Retina (tissue), 1 donor: ENCODE measurements around the gene GRID2.

ENCODE experiments used
- DNase-seq: peaks from one replicate; pipeline ENCODE4 v3.0.0-alpha.2; 2016

Gene GRID2

DNA sequence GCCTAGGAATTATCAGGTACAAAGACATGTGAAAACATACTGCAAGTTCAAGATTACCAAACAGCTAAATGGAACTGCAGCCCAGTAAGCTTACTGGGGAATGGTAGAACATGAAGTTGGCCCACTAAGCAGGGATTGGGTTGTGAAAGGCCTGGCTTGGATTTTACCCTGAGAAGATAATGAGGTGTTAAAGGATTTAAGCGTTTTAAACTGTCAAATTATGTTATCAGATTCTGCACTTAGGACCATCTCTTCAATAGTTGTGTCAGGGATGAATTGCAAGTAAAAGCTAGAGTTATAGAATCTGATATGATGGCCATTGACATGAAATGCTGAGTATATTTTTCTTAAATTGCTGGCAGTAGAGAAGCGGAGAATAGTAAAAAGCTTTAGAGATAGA, 225.7 kb downstream of the GRID2 start:
- DNase-seq, result no peak

GRCh38 chr4:92535599-92535998, 231.8 kb downstream of the GRID2 start:
- DNase-seq, result no peak

DNA sequence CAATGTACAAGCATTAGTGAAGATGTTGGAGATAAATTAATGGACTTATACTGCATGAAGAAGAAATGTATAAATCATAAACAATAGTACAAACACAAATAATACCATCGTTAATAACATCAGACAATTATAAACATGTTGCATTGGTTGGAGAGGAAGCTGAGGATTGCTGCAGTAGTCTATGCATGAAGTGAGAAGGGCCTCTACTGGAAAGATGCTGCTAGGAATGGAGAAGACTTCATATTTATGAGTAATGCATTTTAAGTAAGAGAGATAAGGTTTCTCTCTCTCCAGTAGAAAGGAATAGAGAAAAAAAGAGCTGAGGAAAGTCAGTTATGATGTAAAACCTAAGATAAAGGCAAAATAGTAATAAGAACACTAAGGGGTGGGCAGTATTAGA, 247.8 kb downstream of the GRID2 start:
- no peak for DNase-seq

DNA sequence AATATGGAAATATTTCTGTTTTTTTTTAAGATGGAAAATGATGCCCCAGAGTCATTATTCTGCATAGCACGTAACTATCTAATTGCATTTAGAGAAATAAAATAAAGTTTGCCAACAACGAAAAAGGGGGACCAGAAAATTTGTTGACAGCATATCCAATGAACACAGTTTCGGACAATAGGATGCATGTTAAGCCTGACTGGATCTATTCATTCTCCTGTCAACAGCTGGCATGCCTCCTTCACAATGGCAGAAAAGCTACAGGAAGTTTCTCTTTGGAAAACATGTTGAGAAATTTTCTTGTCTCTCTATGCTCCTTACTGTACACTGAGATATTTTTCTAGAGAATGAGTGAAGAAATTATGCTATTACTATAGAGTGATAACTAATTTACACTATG, 262.5 kb downstream of the GRID2 start:
- DNase-seq, result peak; percentile 21

GRCh38 chr4:92580816-92581215, 277.1 kb downstream of the GRID2 start:
- DNase-seq, result no peak

DNA sequence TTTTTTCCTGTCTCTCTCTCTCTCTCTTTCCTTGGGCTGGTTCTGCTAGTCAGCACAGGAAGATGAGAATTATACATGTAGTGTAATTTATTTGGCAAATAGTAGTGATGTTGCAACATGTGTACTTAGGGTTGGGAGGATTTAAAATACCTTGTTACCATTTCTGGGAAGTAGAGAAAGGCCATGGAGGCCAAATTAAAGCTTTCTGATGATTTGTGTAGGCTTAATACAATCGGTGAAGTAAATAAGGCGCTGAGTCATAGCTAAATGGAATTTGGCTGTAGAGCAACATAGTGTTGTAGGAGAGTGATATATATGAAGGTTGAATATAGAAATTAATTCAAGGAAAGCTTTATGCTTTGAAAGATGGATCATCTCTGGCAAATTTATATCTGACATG, 295.3 kb downstream of the GRID2 start:
- DNase-seq, result no peak

DNA sequence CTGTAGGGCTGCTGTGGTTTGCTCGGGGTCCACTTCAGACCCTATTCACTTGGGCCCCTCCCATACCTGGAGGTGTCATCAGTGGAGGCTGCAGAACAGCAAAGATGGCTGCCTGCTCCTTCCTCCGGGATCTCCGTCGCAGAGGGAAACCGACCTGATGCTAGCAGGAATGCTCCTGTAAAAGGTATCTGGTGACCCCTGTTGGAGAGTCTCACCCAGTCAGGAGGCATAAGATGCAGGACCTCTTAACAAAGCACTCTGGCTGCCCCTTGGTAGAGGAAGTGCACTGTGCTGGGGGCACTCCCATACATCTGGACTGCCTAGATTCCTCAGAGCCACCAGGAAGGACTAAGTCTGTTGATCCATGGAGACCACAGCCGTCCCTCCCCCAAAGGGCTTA, 296.9 kb downstream of the GRID2 start:
- DNase-seq, result no peak

DNA sequence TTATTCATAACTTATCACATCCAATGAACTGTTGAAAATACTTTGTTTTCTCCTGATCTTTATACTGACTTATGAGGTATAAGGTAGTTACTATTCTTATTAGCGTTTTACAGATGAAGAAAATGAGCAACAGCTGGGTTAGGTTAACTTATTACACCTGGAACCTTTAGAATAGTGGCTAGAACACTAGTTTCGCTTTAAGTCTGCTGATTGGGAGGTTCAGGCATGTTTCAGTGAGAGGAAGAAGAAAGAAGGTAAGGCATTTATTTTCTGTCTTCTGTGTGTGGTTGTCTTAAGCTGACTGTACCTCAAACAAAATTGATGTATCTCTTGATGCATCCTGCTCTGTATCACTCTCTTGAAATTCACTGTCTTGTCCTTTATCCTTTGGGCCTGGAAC, 302.5 kb downstream of the GRID2 start:
- no peak for DNase-seq

DNA sequence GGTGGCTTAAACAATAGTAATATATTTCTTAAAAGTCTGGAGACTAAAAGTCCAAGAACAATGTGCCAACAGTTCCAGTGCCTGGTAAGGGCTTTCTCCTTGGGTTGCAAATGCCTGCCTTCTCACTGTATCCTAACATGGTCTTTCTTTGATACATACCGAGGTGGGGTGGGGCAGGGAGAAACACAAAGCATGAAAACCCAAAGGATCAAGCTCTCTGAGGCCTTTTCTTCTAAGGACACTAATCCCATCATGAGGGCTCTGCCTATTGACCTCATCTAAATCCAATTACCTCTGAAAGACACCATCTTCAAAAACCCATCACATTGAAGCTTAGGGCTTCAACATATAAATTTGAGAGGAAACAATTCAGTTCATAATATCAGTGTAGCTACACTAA, 311.3 kb downstream of the GRID2 start:
- no peak for DNase-seq

DNA sequence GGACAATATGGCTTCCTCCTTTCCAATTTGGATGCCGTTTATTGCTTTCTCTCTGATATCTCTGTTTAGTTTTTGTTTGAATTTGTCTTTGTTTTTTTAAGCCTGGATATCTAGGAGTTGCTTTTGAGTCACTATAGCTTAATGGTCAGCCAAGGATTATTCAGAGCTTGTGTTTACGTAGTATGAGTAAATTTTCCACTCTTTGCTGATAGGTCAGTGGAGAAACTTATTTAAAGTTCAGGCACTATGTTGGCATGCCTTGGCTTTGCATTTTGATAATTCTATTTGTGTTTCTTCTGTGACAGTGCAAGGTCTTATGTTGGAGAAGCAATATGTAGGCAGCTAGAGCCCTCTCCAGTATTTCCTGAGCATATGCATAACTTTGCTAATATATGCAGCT, 315.2 kb downstream of the GRID2 start:
- DNase-seq, result no peak

GRCh38 chr4:92629302-92629701, 325.5 kb downstream of the GRID2 start:
- DNase-seq, result no peak

- no peak for DNase-seq
Observed at GRCh38 chr4:92634882-92635281, 331.1 kb downstream of the GRID2 start.

GRCh38 chr4:92636038-92636806, 332.5 kb downstream of the GRID2 start:
- DNase-seq, result peak; percentile 24

DNA sequence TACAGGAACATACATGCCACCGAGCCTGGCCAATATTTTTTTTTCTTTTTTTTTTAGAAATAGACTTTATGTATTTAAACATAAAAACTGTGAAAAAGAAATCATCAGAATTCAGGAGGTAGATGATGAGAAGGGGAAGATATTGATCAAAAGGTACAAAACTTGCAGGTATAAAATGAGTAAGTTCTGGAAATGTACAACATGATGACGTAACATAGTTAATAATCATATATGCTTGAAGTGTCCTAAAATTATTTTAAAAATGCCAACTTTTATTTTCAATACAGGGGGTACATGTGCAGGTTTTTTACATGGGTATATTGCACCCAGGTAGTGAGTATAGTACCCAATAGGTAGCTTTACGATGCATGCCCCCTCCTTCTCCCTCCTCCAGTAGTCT, 337.6 kb downstream of the GRID2 start:
- DNase-seq, result no peak

DNA sequence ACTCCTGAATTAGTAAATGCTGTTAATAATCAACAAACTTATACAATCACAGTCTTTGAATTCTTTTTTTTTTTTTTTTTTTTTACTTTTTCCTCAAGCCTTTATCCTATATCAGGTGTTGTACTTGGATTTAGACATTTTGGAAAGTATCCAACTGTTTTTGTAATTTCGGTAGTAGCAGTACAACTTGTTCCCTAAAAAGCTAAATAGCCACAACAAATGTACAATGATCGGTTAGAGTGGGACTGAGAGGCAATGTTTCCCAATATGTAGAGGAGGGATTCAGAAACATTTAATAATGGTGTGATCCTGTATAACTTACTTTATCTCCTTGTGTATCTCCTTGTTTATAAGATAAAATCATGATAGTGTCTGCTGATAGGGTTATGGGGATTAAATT, 343.1 kb downstream of the GRID2 start:
- DNase-seq, result no peak

DNA sequence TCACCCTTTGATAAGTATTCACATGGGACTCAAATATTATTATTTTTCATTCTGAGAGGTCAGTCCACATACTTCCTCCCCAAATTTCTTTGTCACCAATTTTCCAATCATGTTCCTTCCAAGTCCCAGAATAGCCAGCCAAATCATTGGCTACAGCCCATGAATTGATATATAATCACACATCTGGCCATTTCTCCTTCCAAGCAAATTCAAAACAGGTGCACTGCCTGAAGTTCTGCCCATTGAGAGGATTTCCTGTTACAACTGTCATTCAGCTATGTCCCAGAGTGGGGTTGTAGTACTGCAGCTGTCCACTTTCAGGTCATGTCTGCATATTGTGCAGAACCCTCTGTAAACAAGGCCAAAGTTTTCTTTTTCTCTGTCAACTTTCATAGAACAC, 347.8 kb downstream of the GRID2 start:
- DNase-seq, result no peak

DNA sequence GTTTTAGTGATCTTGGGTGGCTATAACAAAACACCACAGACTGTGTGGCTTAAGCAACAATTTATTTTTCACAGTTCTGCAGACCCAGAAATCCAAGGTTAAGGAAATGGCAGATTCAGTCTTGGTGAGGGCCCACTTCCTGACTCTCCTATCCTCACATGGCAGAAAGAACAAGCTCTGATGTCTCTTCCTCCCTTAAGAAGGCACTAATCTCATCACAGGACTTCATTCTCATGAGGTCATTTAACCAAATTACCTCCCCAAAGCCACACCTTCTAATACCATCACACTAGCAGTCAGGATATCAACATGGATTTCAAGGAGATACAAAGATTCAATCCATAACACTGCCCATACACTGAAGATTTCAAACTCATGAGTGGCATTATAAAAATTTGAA, 350.3 kb downstream of the GRID2 start:
- no peak for DNase-seq

GRCh38 chr4:92657695-92658094, 353.9 kb downstream of the GRID2 start:
- no peak for DNase-seq

DNA sequence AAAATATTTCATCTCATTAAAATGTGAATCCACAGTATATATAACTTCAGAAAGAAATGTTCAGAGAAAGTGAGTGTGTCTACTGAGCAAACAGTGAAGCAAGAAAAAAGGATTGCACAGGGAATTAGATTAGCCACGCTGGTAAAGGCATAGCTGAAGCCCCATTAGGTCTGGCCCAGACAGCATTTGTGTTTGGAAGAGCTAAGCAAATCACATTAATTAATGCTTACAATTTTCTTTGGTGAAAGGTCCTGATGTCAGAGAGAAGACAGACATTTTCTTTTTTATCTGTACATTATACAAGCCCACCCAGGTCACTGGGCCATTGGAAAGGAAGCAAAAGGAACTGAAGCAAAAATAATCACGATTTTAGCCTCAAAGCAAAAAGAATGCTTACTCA, 354.6 kb downstream of the GRID2 start:
- peak; percentile 31 for DNase-seq

GRCh38 chr4:92677805-92678204, 374.0 kb downstream of the GRID2 start:
- no peak for DNase-seq

GRCh38 chr4:92678292-92678691, 374.5 kb downstream of the GRID2 start:
- no peak for DNase-seq

GRCh38 chr4:92679149-92679548, 375.4 kb downstream of the GRID2 start:
- no peak for DNase-seq

DNA sequence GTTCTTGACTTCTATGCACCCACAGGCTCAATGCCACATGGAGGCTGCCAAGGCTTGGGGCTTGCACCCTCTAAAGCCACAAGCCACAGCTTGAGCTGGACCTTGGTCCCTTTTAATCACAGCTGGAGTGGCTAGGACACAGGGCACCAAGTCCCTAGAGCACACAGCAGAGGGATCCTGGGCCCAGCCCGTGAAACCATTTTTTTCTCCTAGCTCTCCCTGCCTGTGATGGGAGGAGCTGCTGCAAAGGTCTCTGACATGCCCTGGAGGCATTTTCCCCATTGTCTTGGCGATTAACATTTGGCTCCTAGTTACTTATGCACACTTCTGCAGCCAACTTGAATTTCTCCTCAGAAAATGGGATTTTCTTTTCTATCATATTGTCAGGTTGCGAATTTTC, 410.9 kb downstream of the GRID2 start:
- DNase-seq, result no peak

GRCh38 chr4:92733231-92733630, 429.5 kb downstream of the GRID2 start:
- DNase-seq, result no peak

- DNase-seq, result no peak
Observed at GRCh38 chr4:92735025-92735665, 431.4 kb downstream of the GRID2 start.
